Ishikawa (cell line): ENCODE measurements around the gene NCEH1.

Experiments used
- TAF1 ChIP-seq: IDR thresholded peaks from 2 replicates; pipeline ENCODE4 v1.6.1; 2012; ENCODE audit warnings: low read depth, mild to moderate bottlenecking
- TCF12 ChIP-seq: IDR thresholded peaks from 2 replicates; pipeline ENCODE4 v1.6.1; 2012; ENCODE audit warnings: low read depth
- TF ChIP-seq, protein P1 (sequence below): IDR thresholded peaks from 2 replicates; pipeline ENCODE4 v1.6.1; 2012; ENCODE audit warnings: low read depth, mild to moderate bottlenecking

DNA sequence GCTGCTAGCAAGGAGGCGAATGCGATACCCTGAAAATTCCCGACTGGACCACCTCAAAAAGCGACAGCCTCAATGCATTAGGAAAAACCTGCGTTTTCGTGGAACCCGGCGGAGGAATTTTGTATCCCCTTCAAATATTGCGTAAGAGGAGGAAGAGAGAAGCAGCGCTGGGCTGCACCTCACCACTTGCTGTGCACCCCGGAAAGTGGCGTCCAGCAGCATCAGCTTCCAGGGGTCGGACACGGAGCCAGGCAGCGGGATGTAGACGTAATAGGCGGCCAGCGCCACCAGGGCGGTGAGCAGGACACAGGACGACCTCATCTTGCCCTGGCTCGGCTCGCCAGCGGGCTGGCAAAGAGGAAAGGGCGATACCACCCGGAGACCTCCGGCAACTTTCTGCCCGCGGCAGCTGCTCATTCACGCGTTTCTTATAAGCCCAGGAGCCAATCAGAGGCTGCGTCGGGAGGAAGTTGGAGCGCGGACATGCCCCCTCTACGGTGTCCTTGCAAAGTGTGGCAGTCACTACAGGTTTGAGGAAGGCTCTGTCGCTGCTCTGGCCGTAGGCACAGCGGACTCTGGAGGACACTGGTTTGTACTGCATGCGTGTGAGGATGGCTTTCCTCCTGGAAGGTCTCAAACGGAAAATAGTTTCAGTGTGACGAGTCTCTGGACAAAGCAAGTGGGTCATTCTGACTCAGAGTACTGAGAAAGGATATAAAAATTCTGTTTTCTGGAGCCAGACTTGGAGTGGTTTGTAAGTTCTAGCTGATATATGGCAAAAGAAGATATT, at the start of gene NCEH1:
- TF ChIP-seq, protein P1, sequence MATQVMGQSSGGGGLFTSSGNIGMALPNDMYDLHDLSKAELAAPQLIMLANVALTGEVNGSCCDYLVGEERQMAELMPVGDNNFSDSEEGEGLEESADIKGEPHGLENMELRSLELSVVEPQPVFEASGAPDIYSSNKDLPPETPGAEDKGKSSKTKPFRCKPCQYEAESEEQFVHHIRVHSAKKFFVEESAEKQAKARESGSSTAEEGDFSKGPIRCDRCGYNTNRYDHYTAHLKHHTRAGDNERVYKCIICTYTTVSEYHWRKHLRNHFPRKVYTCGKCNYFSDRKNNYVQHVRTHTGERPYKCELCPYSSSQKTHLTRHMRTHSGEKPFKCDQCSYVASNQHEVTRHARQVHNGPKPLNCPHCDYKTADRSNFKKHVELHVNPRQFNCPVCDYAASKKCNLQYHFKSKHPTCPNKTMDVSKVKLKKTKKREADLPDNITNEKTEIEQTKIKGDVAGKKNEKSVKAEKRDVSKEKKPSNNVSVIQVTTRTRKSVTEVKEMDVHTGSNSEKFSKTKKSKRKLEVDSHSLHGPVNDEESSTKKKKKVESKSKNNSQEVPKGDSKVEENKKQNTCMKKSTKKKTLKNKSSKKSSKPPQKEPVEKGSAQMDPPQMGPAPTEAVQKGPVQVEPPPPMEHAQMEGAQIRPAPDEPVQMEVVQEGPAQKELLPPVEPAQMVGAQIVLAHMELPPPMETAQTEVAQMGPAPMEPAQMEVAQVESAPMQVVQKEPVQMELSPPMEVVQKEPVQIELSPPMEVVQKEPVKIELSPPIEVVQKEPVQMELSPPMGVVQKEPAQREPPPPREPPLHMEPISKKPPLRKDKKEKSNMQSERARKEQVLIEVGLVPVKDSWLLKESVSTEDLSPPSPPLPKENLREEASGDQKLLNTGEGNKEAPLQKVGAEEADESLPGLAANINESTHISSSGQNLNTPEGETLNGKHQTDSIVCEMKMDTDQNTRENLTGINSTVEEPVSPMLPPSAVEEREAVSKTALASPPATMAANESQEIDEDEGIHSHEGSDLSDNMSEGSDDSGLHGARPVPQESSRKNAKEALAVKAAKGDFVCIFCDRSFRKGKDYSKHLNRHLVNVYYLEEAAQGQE, result no peak
- TF ChIP-seq TAF1 (peak; percentile 81), TCF12 (peak; percentile 67)
